Activated T-helper 17 cell treated with anti-CD3 and anti-CD28 coated beads, Interleukin-2, amount 50 U/mL, for 72 hours (primary cell): ENCODE measurements around the gene TCF12. TPM values are rescaled to one million over a fixed set of nuclear protein-coding genes. Genes with fewer than 3 reads are reported as not detected.

Source experiments
- ATAC-seq: fragments of 150-1000 bp; cut with Tn5 transposase; replicated peaks from 2 replicates; pipeline ENCODE4 v1.10.0; 2021; ENCODE audit warnings: mild to moderate bottlenecking, moderate library complexity
- H3K27ac Mint-ChIP-seq: one replicate; pipeline ENCODE4 v1.8.0; 2022; ENCODE audit warnings: mixed read lengths
- H3K27me3 Mint-ChIP-seq: one replicate; pipeline ENCODE4 v1.8.0; 2022; ENCODE audit warnings: mixed read lengths
- H3K36me3 Mint-ChIP-seq: one replicate; pipeline ENCODE4 v1.8.0; 2022; ENCODE audit warnings: low read depth, mild to moderate bottlenecking, mixed read lengths
- H3K4me1 Mint-ChIP-seq: one replicate; pipeline ENCODE4 v1.8.0; 2022; ENCODE audit warnings: mixed read lengths
- H3K4me3 Mint-ChIP-seq: one replicate; pipeline ENCODE4 v1.8.0; 2022; ENCODE audit warnings: mild to moderate bottlenecking, mixed read lengths
- H3K9me3 Mint-ChIP-seq: one replicate; pipeline ENCODE4 v1.8.0; 2022; ENCODE audit warnings: mixed read lengths
- total RNA-seq, 2 donors: library from RNA; stranded (reverse); gene quantifications; one replicate each; pipeline ENCODE4 v1.2.3, GENCODE V29; 2022

The TCF12 gene
- total RNA-seq, 2 donors from 2014 or later, result 48.3 to 74.2 TPM

- no peaks in the 10 kb centered on the region for H3K9me3 Mint-ChIP-seq
- ATAC-seq, result no peak
- no peak overlapping the region for H3K27ac Mint-ChIP-seq
- H3K27me3 Mint-ChIP-seq, result peaks cover 36% of the 10 kb centered on the region
- H3K4me1 Mint-ChIP-seq, result no peaks in the 10 kb centered on the region
- H3K36me3 Mint-ChIP-seq, result no peaks in the 10 kb centered on the region
- no peak overlapping the region for H3K4me3 Mint-ChIP-seq
These were observed 413.9 kb downstream of the TCF12 start for GRCh38 chr15:57332326-57332725.

- Mint-ChIP-seq H3K36me3 (no peaks in the 10 kb centered on the region), H3K27me3 (peaks cover 36% of the 10 kb centered on the region), H3K27ac (no peak overlapping the region), H3K9me3 (no peaks in the 10 kb centered on the region), H3K4me1 (no peaks in the 10 kb centered on the region), H3K4me3 (no peak overlapping the region)
- no peak for ATAC-seq
These were observed 415.0 kb downstream of the TCF12 start for GRCh38 chr15:57333487-57333886.

GRCh38 chr15:57334257-57334656, 415.8 kb downstream of the TCF12 start:
- Mint-ChIP-seq H3K4me3 (no peak overlapping the region), H3K36me3 (no peaks in the 10 kb centered on the region), H3K4me1 (no peaks in the 10 kb centered on the region), H3K27me3 (peaks cover 41% of the 10 kb centered on the region), H3K9me3 (no peaks in the 10 kb centered on the region), H3K27ac (no peak overlapping the region)
- ATAC-seq, result no peak

GRCh38 chr15:57335293-57335715, 416.9 kb downstream of the TCF12 start:
- no peak for ATAC-seq
- no peaks in the 10 kb centered on the region for H3K4me1 Mint-ChIP-seq
- no peak overlapping the region for H3K4me3 Mint-ChIP-seq
- no peaks in the 10 kb centered on the region for H3K9me3 Mint-ChIP-seq
- H3K36me3 Mint-ChIP-seq, result no peaks in the 10 kb centered on the region
- H3K27ac Mint-ChIP-seq, result no peak overlapping the region
- peaks cover 33% of the 10 kb centered on the region for H3K27me3 Mint-ChIP-seq

- Mint-ChIP-seq H3K27me3 (peaks cover 29% of the 10 kb centered on the region), H3K9me3 (no peaks in the 10 kb centered on the region), H3K36me3 (no peaks in the 10 kb centered on the region), H3K4me3 (no peak overlapping the region), H3K27ac (no peak overlapping the region), H3K4me1 (no peaks in the 10 kb centered on the region)
- no peak for ATAC-seq
These were observed 417.3 kb downstream of the TCF12 start for GRCh38 chr15:57335719-57336118.

GRCh38 chr15:57337868-57338411, 419.5 kb downstream of the TCF12 start:
- ATAC-seq, result no peak
- Mint-ChIP-seq H3K27ac (no peak overlapping the region), H3K36me3 (no peaks in the 10 kb centered on the region), H3K27me3 (peaks cover 32% of the 10 kb centered on the region), H3K9me3 (no peaks in the 10 kb centered on the region), H3K4me1 (no peaks in the 10 kb centered on the region), H3K4me3 (no peak overlapping the region)

- H3K9me3 Mint-ChIP-seq, result no peaks in the 10 kb centered on the region
- peaks cover 28% of the 10 kb centered on the region for H3K27me3 Mint-ChIP-seq
- H3K27ac Mint-ChIP-seq, result no peak overlapping the region
- no peaks in the 10 kb centered on the region for H3K4me1 Mint-ChIP-seq
- H3K4me3 Mint-ChIP-seq, result no peak overlapping the region
- H3K36me3 Mint-ChIP-seq, result no peaks in the 10 kb centered on the region
- no peak for ATAC-seq
These were observed 420.9 kb downstream of the TCF12 start for GRCh38 chr15:57339321-57339720.

Other genes with a start within 250 kb of the TCF12 start
- 10 to 100 TPM; 16.3 to 18.4 TPM for gene ZNF280D, start 185.1 kb upstream of the TCF12 start, total RNA-seq